ENCODE measurements around the gene NRXN3.

The NRXN3 gene

DNA sequence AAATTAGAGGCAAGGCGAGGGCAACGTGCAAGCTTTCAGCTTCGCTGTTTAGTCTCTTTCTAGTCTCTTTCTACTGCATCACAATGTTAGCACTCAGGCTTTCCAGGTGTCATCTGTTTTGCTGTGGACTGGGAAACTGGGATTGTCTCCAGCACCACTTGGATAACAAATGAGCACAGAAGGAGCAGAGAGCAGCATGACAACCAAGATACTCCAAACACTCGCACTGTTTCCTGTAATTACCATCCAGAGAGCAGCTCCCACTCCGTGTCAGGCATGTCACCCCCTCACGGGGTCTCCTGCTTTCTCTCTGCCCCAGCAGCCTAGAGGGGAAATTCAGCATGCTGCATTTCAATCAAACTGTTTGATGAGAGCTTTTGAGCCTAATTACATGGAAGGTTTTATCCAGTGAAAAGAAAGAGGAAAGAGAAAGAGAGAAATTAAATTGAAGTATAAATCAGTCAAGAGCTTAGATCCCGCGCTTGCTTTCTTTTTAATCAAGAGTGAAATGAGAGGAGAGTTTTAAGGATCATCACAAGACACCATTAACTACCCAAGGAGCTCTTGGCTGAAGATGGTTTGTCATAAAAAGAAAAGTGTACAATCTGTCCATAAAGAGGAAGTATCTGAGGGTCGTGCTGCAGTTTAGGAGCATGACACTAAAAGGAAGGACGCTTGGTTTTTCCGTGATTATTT, 1123.5 kb downstream of the NRXN3 start:
- no peak for DNase-seq (ENCODE audit: low read depth)

DNA sequence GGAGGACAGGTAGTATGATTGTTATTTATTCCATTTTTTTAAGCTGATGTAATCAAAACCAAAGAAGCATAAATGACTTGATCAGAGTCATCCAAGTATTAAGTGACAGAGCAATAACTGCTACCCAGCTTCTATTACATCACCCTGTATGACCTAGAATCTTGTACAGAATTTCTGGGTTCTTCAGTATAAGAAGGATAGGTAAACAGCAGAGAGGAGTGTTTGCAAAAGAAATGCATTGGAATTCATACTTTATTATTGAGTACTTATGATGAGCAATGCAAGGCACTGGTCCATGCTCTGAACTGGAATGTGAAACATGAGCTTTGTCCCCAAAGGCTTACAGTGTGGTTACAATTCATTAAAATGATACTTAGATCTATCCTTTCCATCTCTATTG, 1124.3 kb downstream of the NRXN3 start:
- DNase-seq (ENCODE audit: low read depth), result no peak

DNA sequence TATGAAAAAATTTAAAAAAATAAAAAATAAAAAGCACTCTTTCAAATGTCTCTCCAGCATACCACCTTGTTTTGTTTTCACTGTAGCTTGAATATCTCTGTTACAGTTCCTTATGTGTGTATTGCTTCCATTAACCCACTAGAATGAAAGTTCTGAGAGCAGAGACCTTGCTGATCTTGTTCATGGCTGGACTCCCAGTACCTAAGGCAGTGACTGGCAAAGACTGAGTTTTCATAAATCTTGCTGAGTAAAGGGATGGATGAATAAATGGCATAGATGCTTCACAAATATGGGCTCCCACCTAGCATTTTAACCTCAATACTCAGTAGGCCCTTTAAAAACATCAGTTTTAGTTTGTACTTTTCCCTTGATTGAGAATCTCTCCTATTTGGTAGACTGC, 1125.2 kb downstream of the NRXN3 start:
- DNase-seq (ENCODE audit: low read depth), result no peak

DNA sequence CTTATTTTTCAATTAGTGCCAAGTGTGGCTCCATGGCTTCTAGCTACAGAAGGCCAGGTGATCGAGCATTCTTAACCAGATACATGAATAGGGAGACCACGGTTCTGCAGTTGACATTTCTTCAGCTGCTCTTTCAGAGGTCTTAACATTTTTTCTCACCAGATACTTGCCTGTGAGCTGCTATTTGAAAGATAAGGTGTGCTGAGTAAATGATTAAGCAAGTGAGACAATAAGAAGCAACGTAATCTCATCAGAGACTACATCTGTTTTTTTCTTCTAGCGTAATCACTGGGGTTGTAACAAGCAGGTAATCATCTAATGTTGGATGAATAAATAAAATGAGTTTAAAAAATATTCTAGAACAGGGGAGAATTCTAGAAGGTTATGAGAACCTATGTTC, 1128.2 kb downstream of the NRXN3 start:
- DNase-seq (ENCODE audit: low read depth), result no peak

DNA sequence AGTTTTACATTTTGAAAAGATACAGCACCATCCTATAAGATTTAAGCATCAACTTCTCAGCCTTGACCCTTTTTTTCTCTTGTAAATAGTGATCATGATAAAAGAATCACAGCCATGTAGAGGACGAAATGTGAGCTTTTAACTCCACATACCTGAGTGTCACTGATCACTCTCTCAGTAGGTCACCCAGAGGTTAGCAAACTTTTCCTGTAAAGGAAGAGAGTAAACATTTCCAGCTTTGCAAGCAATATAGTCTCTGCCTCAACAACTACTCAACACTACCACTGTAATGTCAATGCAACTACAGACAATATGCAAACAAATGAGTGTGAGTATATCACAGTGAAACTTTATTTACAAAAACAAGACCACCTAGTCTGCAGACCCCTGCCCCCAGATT, 1129.0 kb downstream of the NRXN3 start:
- DNase-seq (ENCODE audit: low read depth), result no peak

DNA sequence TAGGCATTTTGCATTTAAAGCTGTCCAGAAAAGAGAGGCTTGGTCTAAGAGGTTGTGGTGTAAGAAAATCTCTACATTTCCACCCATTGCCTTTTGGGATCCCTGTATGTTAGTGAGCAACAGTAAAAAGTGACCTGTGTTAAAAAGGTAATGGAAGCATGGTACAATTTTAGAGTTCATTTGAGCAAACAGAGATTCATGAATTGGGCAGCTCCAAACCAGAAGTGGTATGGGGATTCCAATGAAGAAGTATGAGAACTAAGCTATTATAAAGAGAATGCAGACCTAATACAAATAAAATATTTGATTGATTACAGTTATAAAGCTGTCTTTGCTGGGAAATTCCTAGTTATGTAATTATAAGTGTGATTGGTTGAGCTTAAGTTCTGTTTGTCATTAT, 1134.1 kb downstream of the NRXN3 start:
- no peak for DNase-seq (ENCODE audit: low read depth)

DNA sequence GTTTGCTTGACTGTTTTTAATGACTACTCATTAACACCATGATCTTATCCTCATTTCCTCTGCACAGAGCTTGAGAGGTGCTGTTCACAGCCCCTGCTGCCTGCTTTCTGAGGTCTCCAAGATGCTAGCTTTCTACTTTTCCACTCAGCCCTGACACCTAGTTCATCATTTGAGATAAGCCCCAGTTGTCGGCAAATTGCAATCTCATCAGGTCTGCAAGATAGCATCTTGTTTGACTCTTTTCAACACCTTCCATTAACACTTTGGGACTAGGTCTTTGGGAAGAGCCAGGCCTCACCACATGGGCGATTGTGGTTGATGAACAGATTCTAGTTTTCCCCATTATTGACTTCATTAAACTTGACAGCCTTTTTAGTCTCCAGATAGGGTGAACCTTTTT, 1136.4 kb downstream of the NRXN3 start:
- no peak for DNase-seq (ENCODE audit: low read depth)

DNA sequence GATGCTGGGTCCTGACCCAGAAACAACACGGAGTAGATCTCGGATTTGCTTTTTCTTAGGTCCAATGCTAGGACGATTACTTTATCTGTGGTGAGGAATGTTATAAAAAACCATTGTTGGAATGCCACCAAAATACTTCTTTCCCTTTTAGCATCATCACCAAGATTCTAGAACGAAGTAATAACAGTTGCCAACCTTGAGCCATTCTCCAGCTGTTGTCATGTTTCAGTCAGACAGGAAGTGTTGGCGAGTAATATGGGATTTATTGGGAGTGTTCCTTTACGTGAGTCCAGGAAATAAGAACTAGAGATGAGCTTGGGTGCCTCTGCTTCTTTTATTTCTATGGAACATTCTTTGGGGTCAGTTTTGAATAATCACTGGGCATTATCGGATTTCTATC, 1148.2 kb downstream of the NRXN3 start:
- no peak for DNase-seq (ENCODE audit: low read depth)

DNA sequence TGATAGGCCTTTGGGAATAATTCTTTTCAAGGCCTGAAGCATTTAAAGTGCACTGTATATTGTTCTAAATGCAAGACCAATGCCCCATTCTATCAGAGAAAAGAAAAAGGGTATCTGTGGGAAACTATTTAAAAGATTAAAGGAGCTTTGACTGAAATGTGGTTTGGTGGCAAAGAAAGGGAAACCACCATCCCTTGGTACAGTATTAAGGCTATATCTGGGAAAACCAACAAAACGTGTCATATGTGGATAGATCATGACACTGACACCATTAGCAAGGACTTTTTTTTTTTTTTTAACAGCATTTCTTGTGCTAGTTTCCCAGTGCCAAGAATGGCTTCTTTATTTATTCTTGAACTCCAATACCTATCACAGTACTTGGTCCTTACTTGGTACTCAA, 1150.4 kb downstream of the NRXN3 start:
- no peak for DNase-seq (ENCODE audit: low read depth)

DNA sequence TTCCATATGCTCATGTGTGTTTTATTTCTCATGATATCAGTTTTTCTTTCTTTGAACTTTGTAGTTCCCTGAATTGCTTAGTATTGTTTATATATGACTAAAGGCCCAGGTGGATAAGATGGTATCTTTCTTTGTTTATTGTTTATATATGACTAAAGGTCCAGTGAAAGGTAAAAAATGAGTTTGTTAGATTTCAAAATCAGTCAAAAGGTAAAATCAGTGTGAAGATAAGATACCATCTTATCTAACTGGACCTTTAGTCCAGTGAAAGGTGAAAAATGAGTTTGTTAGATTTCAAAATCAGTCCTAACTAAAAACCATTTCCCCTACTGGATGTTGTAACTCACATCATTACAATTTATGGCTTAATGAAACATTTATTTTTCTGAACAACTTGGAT, 1150.9 kb downstream of the NRXN3 start:
- no peak for DNase-seq (ENCODE audit: low read depth)

DNA sequence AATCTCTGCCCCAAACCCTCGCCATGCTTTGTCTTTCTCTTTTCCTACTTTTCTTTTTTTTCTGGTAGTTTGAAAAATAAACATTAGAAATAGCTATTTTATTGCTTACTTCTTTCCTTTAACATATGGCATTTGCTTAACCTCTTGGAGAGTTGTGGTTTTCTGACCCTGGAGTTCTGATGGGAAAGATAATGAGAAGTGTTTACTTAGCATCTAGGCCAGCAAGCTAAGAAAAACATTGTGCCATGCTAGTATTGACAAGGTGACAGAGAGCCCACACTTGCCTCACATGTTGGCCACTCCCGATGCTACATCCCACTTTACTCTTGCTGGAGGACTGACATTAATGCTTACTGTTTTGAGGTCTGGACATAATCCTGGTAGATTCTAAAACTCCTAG, 1154.9 kb downstream of the NRXN3 start:
- no peak for DNase-seq (ENCODE audit: low read depth)

DNA sequence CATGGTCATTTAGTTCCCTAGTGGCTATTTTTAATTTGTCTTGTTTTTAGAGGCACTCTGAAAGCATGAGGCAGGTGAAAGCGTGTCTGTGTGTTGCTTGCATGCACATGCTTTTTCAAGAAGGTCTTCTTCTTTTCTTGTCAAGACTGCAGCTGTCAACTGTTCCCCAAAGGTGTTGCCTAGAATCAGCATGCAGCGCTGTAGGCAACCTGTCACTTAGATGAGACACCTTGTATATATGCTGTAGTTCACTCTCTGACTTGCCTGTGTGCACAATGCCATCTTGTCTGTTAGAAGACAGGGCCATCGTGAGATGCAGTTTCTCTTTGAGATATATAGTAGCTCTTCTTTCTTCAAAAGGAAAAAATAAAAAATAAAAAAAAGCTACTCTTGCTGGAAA, 1155.4 kb downstream of the NRXN3 start:
- DNase-seq (ENCODE audit: low read depth), result no peak

DNA sequence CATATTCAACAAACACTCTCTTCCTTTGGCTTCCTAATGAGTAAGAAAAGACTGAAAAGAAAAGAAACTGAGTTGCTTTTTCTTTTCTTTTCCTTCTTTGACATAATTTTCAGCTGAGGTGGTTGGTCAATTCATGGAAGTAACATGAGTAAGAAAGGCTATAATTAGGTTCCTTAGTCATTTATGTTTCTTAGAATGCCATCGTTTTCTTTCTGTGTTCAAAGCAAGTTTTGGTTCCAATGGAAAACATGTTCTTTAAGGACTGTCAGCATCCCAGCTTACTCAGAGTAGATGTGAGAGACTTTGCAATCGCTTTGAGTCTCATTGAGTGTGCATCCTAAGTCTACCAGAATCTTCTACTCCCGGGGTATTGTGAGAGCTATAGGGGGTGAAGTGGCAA, 1158.7 kb downstream of the NRXN3 start:
- DNase-seq (ENCODE audit: low read depth), result no peak

DNA sequence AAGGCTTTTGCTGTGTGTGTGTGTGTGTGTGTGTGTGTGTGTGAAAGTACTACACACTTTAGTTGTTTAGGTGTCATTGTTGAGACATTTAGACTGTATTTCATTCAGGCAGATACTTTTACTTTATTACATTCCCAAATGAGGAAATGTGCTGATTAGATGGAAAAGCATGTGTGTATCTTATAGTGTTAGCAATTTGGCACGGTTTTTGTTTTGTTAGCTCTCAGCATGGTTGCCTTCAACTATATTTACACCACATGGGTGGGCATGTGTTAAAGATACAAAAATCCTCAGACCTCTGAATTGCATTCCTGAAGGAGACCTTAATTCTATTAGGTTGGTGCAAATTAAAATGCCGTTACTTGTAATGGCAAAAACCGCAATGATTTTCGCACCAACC, 1161.7 kb downstream of the NRXN3 start:
- no peak for DNase-seq (ENCODE audit: low read depth)

DNA sequence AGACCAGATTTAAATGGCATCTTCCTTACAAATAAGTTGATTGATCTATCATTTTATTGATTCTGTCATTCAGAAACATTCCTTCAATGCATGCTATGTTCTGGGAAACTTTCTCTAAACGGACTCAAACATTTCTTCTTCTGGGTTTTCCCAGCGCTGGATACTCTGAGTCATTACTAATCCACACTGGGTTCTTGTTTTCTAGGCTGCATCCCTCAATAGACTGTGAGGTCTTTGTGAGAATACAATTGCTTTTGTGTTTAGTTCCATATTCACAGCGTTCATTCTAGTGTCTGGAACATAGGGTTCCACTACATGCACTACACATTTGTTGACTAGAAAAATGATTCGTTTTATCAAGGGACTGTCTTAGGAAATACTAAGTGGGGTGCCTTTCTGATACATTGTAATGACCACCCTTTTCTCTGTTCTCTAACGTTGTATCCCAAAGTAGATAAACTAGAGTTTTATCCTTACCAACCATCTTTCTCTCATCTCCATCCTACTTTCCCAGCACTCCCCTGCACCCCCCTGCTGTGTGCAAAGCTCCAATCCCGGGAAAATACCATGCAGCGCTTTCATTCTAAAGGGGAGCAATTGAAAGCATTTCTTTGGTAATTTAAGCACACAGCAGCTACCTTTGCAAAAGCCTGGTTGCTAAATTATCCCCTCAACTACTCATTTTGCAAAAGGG, 1162.5 kb downstream of the NRXN3 start:
- no peak for DNase-seq (ENCODE audit: low read depth)

DNA sequence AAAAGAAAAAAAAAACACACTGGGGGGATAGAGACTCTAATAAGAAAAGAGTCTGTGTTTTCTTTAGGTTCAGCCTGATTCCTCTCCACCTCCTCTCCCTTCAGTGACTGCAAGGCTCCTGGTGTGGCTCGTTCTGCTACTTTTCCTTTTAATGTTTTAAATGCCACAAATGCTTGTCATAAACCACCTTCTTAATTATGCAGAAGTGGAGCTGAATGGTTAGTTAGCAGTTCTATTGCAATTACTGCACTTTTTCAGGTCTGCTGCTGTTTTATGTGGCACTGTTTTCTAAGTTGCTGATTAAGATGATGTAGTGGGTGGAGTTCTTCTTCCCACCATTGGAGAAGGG, 1163.0 kb downstream of the NRXN3 start:
- no peak for DNase-seq (ENCODE audit: low read depth)

DNA sequence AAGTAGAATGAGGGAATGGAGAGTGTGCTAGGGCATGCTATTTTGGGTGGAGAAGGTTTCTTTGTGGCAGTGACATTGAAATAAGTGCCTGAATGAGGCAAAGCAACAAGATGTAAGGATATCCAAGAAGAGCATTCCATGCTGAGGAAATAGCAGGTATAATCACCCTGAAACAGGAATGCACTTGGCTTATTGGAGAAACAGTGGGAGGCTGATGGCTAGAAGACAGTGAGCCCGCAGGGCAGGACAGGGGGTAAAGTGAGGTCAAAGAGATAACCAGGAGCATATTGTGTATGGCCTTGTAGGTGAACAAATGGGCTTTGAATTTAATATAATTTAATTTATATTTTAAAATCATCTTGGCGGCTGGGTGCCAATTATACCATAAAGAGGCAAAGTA, 1164.1 kb downstream of the NRXN3 start:
- no peak for DNase-seq (ENCODE audit: low read depth)

DNA sequence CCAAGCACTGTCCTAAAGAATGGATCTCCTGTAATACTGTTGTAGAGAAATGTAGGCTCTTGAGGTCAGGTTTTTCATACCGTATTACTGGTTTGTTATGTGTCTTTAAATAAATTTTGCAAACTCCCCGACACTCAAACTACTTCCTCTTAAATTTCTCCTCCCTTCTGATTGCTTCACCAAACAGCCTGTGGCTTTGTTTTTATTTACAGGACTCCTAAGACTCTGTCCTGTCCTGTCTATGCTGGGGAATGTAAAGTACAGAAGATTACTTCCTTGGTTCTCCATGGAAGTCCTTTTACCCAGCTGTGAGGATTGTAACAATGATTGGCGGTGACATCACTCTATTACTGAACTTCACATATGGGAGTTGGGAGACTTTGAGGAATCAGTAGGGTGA, 1167.6 kb downstream of the NRXN3 start:
- no peak for DNase-seq (ENCODE audit: low read depth)

DNA sequence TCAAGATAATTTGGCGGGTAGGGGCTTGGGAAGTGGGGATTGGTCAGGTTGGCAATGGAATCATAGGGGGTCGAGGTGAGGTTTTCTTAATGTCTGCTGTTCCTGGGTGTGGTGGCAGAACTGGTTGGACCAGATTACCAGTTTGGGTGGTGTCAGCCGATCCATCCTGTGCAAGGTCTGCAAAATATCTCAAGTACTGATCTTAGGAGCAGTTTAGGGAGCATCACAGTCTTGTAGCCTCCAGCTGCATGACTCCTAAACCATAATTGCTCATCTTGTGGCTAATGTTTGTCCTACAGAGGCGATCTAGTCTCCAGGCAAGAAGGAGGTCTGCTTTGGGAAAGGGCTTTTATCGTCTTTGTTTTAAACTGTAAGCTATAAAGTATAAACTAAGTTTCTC, 1172.8 kb downstream of the NRXN3 start:
- no peak for DNase-seq (ENCODE audit: low read depth)

DNA sequence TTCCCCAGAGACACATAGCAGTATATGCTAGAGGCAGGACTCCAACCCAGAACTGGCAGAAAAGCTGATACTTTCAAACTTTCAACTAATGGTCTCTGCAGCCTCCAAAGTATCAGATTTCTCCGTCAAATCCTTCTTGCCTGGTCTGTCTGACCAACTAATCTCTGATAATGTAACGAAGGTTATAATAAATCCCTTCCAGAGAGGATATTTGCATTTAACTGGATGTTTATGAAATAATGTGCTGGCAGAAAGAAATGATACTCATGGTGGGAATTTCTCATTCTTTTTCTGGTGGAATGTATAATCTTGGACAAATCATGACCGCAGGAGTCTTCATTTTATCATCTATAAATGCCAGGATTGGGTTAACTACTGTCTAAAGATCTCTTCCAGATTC, 1180.8 kb downstream of the NRXN3 start:
- DNase-seq (ENCODE audit: low read depth), result no peak

DNA sequence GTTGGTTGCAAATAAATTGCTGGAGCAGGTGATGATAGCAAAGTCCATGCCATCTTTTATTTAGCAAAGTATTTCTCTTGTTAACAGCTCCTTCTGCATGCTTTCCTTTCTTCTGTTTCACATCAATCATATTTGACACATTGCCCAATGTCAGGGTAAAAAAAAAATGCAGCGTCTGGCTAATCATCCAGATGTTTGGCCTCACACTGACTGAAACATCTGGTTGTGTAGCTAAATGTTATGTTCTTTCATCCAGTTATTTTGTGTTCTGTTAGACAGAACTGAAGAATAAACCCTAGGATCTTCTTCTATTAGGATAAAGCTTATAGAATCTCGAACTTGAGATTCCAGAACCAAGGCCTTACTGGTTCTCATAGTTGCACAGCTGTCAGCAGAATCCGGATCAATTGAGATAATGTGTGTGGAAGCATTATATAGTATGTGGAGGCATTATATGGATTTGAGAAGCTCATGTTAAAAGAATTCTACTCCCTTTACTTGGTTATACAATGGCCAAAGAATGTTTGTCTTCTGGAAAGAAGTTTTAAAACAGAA, 1182.0 kb downstream of the NRXN3 start:
- no peak for DNase-seq (ENCODE audit: low read depth)

DNA sequence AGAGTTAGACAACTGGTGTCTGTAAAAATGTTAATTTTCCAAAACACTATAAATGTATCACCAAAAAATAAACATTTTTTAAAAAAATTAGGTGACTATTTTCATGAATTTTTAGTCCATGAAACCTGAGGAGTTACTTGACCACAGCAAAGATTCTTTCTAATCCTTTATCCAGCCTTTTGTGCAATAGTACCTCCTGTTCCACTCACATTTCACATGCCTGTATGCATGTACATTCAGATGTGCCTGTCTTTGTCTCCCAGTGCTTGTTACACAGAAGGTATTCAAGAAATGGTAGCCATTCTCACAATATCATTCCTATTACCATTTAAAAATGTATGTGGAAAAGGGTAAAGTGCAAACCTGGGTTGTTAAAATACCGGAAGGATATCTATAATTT, 1184.2 kb downstream of the NRXN3 start:
- no peak for DNase-seq (ENCODE audit: low read depth)

DNA sequence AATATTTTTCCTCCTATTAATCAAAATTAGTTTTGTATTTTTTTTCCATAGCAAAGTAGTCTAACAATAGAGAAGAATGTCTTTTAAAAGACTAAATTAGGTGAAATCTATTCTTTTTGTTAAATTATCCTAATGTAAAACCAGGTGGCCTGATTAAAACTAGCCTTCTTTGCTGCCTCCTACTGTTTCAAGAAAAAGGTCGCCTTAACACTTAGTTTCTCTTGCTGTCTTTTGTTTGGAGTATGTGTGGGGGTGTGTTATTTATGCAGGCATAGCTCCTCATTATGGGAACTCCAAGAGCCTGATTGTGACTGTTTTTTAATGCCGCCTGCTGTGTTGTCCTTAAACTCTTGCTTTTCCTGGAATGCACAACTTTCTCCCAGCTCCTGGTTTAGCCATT, 1185.9 kb downstream of the NRXN3 start:
- no peak for DNase-seq (ENCODE audit: low read depth)

DNA sequence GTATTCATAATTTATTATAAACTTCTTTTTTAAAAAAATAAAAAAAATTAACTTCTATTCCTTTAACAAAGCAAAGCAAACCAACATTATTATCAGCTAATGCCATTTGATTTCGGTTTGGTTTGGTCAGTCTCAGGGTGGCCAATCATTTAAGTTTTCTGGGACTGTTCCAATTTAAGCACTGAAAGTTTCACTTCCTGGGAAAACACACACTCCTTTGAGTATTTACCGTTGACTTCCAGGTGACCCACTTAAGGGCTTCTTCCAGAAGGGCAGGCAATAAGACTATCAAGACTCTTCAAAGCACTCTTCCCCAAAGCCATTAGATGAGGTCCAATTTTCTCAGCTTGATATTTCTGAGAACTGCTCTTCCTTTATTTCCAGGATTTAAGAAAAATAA, 1187.1 kb downstream of the NRXN3 start:
- DNase-seq (ENCODE audit: low read depth), result no peak

Measured in activated gamma-delta T cell treated with anti-CD3 and anti-CD28 coated beads, Interleukin-2, amount 50 U/mL, for 16 hours (primary cell).